GM23338 (cell line): Measurements from ENCODE around the gene SLC22A4.

Experiments used
- CREB1 ChIP-seq: fragments of 250-450 bp; sonication (Bioruptor Pico); IDR thresholded peaks from 2 replicates; pipeline ENCODE4 v1.5.0; 2020; ENCODE audit warnings: low read depth, mild to moderate bottlenecking, moderate library complexity
- EZH2 ChIP-seq: fragments of 200-600 bp; sonication (generic); IDR thresholded peaks from one replicate; pipeline ENCODE4 v1.8.0; 2017; ENCODE audit warnings: antibody characterized with exemption, mild to moderate bottlenecking, low read depth; ENCODE audit not compliant: unreplicated experiment
- EZH2phosphoT487 ChIP-seq: fragments of 200-600 bp; sonication (generic); IDR thresholded peaks from one replicate; pipeline ENCODE4 v1.8.1; 2018; ENCODE audit warnings: antibody characterized with exemption; ENCODE audit not compliant: unreplicated experiment
- JUNB ChIP-seq: IDR thresholded peaks from one replicate; pipeline ENCODE4 v1.6.1; 2016; ENCODE audit warnings: antibody characterized with exemption; ENCODE audit not compliant: unreplicated experiment
- NANOG ChIP-seq: IDR thresholded peaks from 2 replicates; pipeline ENCODE4 v1.6.1; 2016; ENCODE audit warnings: antibody characterized with exemption, borderline replicate concordance
- POLR2AphosphoS5 ChIP-seq: IDR thresholded peaks from 2 replicates; pipeline ENCODE4 v1.6.1; 2016; ENCODE audit warnings: antibody characterized with exemption, low read depth
- STAT1 ChIP-seq: IDR thresholded peaks from one replicate; pipeline ENCODE4 v1.6.1; 2016; ENCODE audit warnings: antibody characterized with exemption; ENCODE audit not compliant: unreplicated experiment
- ZNF114 ChIP-seq: fragments of 250-450 bp; sonication (Bioruptor Pico); IDR thresholded peaks from 2 replicates; pipeline ENCODE4 v1.5.0; 2020; ENCODE audit warnings: mild to moderate bottlenecking, moderate library complexity
- ZNF331 ChIP-seq: fragments of 250-450 bp; sonication (Bioruptor Pico); IDR thresholded peaks from 2 replicates; pipeline ENCODE4 v1.5.0; 2020; ENCODE audit warnings: low read depth, mild to moderate bottlenecking, moderate library complexity
- TF ChIP-seq, protein P1 (sequence below), 2 experiments: fragments of 200-600 bp in 1 of 2; sonication (generic) in 1 of 2; conservative IDR thresholded peaks; 2 replicates each; pipeline versions ENCODE4 v1.5.1 to v1.6.1; 2016 to 2017; ENCODE audit warnings: antibody characterized with exemption in 2 of 2, low read depth in 2 of 2, mild to moderate bottlenecking in 2 of 2, moderate library complexity in 1 of 2
- TF ChIP-seq, protein P2 (sequence below): IDR thresholded peaks from 2 replicates; pipeline ENCODE4 v1.6.1; 2016; ENCODE audit warnings: antibody characterized with exemption
- TF ChIP-seq, protein P3 (sequence below): IDR thresholded peaks from one replicate; pipeline ENCODE4 v1.6.1; 2018; ENCODE audit warnings: antibody characterized with exemption; ENCODE audit not compliant: unreplicated experiment
- TF ChIP-seq, protein P4 (sequence below): fragments of 250-450 bp; sonication (Bioruptor Pico); IDR thresholded peaks from 2 replicates; pipeline ENCODE4 v1.5.0; 2020; ENCODE audit warnings: mild to moderate bottlenecking, moderate library complexity

DNA sequence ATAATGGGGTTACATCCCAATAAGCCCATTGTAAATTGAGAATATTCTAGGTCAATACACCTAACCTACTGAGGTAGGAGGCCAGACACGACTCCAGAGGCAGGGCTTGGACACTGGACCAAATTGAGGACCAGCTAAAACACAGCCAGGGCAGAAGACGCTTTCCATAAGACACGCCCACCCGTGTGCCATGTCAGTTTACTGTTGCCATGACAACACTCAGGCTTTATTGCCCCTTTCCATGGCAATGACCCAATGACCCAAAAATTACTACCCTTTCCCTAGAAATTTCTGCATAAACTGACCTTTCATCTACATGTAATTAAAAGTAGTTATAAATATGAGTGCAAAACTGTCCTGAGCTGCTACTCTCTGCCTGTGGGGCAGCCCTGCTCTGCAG lies 31.5 kb downstream of the SLC22A4 start:
- TF ChIP-seq, protein P1, sequence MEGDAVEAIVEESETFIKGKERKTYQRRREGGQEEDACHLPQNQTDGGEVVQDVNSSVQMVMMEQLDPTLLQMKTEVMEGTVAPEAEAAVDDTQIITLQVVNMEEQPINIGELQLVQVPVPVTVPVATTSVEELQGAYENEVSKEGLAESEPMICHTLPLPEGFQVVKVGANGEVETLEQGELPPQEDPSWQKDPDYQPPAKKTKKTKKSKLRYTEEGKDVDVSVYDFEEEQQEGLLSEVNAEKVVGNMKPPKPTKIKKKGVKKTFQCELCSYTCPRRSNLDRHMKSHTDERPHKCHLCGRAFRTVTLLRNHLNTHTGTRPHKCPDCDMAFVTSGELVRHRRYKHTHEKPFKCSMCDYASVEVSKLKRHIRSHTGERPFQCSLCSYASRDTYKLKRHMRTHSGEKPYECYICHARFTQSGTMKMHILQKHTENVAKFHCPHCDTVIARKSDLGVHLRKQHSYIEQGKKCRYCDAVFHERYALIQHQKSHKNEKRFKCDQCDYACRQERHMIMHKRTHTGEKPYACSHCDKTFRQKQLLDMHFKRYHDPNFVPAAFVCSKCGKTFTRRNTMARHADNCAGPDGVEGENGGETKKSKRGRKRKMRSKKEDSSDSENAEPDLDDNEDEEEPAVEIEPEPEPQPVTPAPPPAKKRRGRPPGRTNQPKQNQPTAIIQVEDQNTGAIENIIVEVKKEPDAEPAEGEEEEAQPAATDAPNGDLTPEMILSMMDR (conservative IDR thresholded peaks at IDR 0.05; ENCODE audit: low read depth in 2 of 2), result no peak
- TF ChIP-seq POLR2AphosphoS5, result no peak
- TF ChIP-seq, protein P2, sequence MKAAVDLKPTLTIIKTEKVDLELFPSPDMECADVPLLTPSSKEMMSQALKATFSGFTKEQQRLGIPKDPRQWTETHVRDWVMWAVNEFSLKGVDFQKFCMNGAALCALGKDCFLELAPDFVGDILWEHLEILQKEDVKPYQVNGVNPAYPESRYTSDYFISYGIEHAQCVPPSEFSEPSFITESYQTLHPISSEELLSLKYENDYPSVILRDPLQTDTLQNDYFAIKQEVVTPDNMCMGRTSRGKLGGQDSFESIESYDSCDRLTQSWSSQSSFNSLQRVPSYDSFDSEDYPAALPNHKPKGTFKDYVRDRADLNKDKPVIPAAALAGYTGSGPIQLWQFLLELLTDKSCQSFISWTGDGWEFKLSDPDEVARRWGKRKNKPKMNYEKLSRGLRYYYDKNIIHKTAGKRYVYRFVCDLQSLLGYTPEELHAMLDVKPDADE, result no peak
- TF ChIP-seq, protein P3, sequence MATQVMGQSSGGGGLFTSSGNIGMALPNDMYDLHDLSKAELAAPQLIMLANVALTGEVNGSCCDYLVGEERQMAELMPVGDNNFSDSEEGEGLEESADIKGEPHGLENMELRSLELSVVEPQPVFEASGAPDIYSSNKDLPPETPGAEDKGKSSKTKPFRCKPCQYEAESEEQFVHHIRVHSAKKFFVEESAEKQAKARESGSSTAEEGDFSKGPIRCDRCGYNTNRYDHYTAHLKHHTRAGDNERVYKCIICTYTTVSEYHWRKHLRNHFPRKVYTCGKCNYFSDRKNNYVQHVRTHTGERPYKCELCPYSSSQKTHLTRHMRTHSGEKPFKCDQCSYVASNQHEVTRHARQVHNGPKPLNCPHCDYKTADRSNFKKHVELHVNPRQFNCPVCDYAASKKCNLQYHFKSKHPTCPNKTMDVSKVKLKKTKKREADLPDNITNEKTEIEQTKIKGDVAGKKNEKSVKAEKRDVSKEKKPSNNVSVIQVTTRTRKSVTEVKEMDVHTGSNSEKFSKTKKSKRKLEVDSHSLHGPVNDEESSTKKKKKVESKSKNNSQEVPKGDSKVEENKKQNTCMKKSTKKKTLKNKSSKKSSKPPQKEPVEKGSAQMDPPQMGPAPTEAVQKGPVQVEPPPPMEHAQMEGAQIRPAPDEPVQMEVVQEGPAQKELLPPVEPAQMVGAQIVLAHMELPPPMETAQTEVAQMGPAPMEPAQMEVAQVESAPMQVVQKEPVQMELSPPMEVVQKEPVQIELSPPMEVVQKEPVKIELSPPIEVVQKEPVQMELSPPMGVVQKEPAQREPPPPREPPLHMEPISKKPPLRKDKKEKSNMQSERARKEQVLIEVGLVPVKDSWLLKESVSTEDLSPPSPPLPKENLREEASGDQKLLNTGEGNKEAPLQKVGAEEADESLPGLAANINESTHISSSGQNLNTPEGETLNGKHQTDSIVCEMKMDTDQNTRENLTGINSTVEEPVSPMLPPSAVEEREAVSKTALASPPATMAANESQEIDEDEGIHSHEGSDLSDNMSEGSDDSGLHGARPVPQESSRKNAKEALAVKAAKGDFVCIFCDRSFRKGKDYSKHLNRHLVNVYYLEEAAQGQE, result no peak
- TF ChIP-seq EZH2, result no peak
- TF ChIP-seq CREB1 (CRISPR knock-in tag), result no peak
- no peak for TF ChIP-seq EZH2phosphoT487
- no peak for TF ChIP-seq JUNB
- TF ChIP-seq NANOG, result no peak
- no peak for TF ChIP-seq ZNF331 (CRISPR knock-in tag)
- TF ChIP-seq, protein P4, sequence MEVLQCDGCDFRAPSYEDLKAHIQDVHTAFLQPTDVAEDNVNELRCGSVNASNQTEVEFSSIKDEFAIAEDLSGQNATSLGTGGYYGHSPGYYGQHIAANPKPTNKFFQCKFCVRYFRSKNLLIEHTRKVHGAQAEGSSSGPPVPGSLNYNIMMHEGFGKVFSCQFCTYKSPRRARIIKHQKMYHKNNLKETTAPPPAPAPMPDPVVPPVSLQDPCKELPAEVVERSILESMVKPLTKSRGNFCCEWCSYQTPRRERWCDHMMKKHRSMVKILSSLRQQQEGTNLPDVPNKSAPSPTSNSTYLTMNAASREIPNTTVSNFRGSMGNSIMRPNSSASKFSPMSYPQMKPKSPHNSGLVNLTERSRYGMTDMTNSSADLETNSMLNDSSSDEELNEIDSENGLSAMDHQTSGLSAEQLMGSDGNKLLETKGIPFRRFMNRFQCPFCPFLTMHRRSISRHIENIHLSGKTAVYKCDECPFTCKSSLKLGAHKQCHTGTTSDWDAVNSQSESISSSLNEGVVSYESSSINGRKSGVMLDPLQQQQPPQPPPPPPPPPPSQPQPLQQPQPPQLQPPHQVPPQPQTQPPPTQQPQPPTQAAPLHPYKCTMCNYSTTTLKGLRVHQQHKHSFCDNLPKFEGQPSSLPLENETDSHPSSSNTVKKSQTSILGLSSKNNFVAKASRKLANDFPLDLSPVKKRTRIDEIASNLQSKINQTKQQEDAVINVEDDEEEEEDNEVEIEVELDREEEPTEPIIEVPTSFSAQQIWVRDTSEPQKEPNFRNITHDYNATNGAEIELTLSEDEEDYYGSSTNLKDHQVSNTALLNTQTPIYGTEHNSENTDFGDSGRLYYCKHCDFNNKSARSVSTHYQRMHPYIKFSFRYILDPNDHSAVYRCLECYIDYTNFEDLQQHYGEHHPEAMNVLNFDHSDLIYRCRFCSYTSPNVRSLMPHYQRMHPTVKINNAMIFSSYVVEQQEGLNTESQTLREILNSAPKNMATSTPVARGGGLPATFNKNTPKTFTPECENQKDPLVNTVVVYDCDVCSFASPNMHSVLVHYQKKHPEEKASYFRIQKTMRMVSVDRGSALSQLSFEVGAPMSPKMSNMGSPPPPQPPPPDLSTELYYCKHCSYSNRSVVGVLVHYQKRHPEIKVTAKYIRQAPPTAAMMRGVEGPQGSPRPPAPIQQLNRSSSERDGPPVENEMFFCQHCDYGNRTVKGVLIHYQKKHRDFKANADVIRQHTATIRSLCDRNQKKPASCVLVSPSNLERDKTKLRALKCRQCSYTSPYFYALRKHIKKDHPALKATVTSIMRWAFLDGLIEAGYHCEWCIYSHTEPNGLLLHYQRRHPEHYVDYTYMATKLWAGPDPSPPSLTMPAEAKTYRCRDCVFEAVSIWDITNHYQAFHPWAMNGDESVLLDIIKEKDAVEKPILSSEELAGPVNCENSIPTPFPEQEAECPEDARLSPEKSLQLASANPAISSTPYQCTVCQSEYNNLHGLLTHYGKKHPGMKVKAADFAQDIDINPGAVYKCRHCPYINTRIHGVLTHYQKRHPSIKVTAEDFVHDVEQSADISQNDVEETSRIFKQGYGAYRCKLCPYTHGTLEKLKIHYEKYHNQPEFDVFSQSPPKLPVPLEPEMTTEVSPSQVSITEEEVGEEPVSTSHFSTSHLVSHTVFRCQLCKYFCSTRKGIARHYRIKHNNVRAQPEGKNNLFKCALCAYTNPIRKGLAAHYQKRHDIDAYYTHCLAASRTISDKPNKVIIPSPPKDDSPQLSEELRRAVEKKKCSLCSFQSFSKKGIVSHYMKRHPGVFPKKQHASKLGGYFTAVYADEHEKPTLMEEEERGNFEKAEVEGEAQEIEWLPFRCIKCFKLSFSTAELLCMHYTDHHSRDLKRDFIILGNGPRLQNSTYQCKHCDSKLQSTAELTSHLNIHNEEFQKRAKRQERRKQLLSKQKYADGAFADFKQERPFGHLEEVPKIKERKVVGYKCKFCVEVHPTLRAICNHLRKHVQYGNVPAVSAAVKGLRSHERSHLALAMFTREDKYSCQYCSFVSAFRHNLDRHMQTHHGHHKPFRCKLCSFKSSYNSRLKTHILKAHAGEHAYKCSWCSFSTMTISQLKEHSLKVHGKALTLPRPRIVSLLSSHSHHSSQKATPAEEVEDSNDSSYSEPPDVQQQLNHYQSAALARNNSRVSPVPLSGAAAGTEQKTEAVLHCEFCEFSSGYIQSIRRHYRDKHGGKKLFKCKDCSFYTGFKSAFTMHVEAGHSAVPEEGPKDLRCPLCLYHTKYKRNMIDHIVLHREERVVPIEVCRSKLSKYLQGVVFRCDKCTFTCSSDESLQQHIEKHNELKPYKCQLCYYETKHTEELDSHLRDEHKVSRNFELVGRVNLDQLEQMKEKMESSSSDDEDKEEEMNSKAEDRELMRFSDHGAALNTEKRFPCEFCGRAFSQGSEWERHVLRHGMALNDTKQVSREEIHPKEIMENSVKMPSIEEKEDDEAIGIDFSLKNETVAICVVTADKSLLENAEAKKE (CRISPR knock-in tag), result no peak
- no peak for TF ChIP-seq ZNF114 (CRISPR knock-in tag)
- TF ChIP-seq STAT1, result no peak
